ENCODE data around the gene NEUROG1.

NEUROG1 gene

DNA sequence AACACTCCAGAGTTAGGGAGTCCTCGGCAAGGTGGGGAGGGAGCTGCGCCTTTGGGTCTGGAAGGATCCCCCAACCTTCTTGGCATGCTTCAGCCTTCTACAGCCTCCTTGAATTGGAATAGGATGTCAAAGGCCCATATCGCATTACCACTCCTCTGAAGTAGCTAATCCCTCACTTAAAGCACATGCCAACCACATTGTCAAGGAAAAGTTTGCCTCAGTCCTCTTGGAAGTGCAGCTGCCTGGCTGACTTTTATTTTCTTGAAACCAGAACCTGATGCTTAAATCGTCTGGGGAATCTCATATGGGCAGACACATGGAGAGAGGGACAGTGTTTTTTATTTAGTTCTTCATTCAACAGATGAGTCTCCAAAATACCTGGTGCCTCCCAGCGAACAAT lies 28.6 kb upstream of the NEUROG1 start:
- no peak for DNase-seq (ENCODE audit: low read depth in 1 of 2, low spot score in 1 of 2)

DNA sequence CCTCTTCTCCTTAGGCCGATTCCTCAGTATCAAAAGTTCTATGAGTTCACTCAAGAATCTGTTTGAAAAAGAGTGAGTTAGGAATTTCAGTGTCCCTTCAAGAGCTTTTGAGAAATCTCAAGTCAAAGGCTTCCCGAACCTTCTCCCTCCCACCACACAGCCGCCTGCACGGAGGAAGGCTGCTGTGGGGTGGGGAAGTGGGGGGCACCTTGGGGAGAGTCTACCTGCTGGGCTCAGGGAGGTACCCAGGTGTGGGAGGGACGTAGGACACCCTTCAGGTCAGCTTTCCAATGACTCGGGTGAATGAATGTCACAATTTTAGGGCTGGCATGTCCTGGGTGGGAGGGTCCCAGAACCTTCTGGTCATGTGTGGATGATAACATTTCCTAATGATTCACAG lies 25.5 kb upstream of the NEUROG1 start:
- DNase-seq (ENCODE audit: low read depth in 1 of 2, low spot score in 1 of 2) = no peak

DNA sequence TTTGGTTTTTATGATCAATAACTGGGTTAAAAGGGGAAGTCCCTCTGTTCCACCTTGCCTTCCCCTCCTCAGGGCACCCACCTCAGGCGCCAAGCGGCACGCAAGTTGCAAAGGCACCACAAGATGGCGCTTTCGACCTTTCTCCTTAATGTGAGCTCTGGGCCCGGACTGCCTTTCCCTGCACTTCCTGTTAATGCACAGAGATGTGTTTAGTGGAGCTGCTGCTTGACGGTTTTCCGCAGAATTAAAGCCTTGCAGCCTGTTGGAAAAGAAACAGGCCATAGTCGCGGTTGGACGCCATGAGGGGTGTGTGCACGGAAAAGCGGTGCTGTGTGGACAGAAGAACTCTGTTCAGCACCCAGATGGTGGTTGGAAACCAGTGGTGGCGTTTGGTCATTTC lies 25.1 kb upstream of the NEUROG1 start:
- DNase-seq (ENCODE audit: low read depth in 1 of 2, low spot score in 1 of 2) = peak; percentile 32 to 59

DNA sequence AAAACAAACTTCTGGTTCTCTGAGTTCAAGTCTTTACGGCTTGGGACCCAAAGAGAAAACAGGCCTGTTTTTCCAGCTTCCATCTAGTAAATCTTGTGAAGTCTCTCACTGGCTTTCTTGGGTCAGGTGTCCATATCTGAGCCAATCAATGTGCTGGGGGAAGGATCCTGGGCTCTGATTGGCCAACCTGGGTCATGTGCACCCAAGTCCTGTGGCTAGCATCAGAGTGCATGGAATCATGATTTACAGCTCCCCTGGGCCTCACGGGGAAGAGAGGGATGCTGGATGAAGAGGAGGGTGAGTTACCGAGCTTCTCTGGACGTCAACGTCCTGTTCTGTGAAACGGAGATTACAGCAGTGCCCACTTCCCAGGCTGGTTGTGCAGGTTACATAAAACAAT lies 23.6 kb upstream of the NEUROG1 start:
- no peak for DNase-seq (ENCODE audit: low read depth in 1 of 2, low spot score in 1 of 2)

DNA sequence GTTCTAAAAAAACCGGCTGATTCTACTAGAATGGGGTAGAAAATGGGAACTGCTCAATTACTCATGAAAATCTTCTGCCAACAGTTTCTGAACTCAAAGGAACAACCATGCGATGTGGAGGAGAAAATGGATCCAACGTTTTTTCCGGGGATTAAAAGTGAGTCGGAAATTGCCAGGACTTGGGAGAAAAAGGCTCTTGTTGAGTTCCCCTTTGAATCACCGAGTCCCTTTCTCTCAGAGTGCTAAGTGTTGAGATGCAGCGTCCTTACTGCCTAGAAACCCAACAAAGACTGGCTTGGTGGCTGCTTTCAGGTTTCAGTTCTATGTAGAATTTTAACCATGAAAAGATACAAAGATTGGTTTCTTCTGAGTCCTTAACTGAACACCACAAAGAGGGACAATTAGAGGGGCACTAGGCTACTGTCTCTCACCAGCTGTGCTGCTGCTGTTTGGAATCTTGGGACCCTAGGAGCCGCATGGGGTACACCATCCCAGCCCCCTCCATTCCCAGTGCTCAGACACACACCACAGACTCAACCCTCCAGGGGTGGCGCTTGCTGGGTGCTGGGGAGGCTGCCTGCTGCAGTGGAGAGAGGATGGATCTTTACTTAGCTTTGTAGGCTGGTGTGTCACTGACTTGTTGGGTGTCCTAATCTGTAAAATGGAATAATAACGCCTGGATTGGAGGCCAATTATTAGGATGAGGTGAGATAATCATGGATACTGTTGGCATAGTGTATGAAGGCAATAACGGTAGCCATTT lies 21.5 kb upstream of the NEUROG1 start:
- no peak for DNase-seq (ENCODE audit: low read depth in 1 of 2, low spot score in 1 of 2)

DNA sequence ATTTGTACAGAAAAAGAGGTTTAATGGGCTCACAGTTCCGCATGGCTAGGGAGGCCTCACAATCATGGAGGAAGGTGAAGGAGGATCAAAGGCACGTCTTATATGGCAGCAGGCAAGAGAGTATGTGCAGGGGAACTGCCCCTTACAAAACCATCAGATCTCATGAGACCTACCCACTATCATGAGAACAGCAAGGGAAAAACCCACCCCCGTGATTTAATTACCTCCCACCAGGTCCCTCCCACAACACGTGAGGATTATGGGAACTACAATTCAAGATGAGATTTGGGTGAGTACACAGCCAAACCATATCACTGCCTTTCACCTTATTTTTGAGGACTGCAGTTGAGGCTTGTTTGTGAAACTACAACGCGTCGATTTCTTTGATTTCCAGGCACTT lies 20.9 kb upstream of the NEUROG1 start:
- no peak for DNase-seq (ENCODE audit: low read depth in 1 of 2, low spot score in 1 of 2)

DNA sequence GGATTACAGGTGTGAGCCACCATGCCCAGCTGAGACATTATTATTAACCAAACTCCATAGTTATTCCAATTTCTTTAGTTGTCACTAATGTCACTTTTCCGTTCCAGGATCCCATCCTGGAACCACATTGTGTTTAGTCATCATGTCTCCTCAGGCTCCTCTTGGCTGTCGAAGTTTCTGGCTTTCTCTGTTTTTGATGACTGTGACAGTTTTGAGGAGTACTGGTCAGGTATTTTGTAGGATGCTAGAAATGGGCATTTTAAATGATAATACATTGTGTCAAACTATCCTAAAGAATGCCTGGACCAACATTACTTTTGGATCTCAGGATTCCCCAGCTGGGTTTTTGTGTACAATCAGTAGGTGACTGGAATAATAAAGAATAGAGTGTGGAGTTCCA lies 19.8 kb upstream of the NEUROG1 start:
- DNase-seq (ENCODE audit: low read depth in 1 of 2, low spot score in 1 of 2) = no peak

DNA sequence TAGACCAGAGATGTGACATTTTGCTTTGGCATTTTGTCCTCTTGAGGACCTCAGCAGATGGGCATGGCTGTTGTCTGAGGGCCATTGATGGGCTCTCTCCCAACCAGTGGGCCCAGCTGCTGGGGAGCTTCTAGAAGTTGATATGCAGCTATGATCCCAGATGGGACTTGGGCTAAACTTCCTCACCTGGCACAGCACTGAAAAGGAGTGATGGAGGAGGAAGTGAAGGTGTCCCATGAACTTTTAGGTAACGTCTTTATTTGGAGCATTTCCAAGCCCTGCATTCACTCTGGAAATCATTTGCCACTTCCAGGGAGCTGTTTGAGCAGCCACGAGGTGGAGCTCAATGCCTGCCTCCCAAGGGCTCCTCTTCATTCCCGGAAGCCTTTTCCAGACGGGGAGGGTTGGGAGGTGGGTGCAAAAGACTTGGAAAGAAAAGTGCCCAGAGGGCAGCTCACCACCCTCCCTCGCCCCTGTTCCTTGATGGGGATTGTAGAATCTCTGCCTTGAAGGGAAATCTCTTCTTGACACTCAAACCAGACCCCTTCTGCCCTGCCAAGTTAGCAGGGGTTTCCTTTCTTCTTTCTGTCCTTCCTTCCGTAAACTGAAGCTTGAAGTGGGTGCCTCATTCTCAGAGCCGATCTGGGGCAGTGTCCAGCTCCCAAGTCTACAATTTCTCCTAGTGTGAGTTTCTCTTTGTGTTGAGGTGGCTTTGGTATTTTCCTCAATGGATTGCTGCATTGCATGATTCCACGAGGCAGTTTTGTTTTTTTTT lies 18.1 kb upstream of the NEUROG1 start:
- no peak for DNase-seq (ENCODE audit: low read depth in 1 of 2, low spot score in 1 of 2)

DNA sequence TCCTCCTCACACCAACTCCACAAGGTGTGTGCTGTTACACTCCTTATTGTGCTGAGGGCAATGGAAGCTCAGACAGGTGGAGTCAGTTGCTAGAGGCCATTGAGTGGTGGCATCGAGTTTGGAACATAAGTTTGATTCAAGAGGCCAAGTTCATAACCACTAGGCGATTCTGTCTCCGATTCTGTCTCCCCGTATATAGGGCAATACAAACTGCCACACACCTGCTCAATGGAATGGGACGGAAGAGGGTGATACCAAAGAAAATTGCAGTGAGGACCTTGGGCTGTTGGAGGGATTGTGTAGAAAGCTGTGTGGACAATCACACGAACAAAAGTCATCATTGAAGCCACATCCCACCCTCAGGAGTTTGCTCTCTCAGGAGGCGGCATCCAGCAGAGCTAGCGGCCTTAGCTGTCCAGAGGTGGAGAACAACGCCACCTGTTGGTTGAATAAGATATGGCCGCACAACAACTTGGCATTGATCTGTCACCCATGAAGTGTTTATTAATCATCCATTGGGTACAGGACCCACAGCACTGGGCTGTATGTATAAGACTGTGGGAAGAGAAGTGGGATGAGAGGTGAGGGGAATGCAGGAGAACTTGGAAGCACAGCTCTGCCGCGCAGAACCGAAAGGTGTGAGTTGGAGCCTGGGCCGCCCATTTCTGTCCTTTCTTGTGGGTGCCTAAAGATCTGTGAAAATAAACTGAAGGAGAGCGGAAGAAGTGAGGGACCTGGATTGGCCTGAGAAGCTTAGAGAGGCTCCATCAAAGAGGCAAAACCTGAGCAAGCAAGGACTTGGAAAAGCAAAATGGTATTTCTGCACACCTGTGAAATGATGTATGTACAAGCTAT lies 16.1 kb upstream of the NEUROG1 start:
- DNase-seq (ENCODE audit: low read depth in 1 of 2, low spot score in 1 of 2) = peak in 1 of 2 donors; percentile 36

DNA sequence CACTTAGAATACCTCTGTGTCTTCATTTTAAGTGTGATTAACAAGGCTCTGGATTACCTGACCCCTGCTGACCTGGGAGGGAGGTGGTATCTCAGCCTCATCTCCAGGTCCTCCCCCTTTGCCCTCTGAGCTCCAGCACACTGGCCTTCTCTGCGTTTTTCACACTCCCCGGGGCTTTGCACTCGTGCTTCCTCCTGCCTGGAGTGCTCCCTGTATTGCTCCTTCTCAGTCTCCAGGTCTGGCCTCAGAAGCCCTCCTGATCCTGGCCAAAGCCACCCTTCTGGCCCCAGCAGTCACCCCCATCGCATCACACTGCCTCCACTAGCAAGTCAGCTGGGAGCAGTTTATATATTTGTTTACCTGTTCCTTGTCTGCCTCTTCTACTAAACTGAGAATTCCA lies 13.6 kb upstream of the NEUROG1 start:
- no peak for DNase-seq (ENCODE audit: low read depth in 1 of 2, low spot score in 1 of 2)

DNA sequence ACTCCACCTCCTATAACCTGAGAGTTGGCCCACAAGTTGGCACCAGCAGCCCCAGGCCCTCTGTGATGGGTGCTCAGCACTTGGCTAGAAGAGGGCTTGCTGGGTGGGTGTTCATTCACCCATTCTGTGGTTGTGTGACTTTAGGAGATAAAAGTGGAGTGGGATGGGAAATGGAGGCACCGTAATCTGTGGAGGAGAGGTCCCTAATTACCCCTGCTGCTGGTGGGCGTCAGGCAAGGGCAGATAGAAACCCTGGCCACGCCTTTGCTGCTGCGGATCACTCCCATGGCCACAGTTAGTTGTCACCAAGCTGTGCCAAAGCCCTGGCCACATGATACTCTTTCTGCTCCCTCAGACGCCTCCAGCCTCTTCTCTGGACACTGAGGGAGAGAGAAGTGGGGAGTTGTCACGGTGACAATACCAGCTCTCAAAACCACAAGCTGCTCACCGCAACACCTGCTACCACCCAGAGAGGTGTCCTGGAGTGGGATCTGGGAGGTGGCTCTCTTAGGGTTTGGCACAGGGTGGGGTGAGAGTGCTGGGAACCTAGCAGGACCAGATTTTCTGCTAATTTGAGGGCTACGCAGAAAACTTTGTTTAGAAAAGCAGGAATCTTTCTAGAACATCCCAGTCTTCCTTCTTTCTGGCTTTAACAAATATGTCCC lies 12.0 kb upstream of the NEUROG1 start:
- no peak for DNase-seq (ENCODE audit: low read depth in 1 of 2, low spot score in 1 of 2)

DNA sequence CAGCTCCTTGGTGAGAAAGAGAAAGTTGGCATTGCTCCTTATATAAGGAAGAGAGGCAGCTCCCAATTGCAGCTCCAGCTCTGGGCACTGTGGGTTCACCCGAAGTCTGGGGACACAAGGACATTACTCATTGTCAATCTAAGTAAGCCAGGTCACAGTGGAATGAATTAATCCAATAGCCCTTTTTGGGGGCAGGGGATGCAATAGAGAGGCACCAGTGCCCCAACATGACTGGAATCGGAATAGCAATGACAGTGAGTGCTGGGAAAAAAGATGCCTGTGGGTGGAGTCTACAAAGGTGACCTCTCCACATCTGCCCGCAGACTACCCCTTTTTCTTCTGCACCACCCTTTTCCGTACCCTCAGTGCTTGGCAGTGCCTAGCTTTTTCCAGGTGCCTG lies 11.1 kb upstream of the NEUROG1 start:
- no peak for DNase-seq (ENCODE audit: low read depth in 1 of 2, low spot score in 1 of 2)

DNA sequence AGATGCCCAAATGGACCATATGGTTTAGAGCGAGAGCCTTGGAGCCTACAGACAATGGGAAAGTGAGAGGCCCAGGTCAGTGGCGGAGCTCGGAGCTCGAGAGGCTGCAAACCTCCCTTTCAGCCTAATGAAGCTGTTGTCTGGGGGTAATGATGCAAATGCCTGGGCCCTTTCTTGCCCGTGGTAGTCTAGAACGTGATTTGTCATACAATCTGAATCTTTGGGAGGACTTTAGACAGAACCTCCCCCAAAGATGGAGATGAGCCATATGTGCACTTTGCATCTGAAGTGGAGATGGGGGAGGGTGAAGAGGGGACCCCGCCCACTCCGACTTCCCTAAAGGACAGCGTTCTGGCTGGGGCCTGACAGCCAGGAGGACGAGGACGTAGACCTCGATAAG lies 10.3 kb upstream of the NEUROG1 start:
- DNase-seq (ENCODE audit: low read depth in 1 of 2, low spot score in 1 of 2) = no peak

DNA sequence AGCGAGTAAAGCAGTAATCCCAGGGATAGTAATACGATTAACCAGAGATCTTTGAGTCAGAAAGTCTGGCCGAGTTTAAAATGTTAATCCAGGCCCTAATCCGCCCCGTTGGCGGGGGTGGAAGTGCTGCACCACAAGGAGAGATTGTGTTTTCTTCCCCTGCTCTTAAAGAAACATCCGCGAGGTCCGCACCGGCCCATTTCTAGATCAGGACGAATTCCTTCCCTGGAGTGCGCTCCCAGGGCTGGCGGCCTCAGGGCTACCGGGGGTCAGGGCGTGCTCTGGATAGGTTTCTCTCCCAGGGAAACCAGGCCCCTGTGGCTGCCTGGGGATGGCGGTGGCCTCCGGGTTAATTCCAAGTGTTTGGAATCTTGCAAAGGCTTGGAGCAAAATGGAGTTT lies 9.3 kb upstream of the NEUROG1 start:
- DNase-seq (ENCODE audit: low read depth in 1 of 2, low spot score in 1 of 2) = no peak

DNA sequence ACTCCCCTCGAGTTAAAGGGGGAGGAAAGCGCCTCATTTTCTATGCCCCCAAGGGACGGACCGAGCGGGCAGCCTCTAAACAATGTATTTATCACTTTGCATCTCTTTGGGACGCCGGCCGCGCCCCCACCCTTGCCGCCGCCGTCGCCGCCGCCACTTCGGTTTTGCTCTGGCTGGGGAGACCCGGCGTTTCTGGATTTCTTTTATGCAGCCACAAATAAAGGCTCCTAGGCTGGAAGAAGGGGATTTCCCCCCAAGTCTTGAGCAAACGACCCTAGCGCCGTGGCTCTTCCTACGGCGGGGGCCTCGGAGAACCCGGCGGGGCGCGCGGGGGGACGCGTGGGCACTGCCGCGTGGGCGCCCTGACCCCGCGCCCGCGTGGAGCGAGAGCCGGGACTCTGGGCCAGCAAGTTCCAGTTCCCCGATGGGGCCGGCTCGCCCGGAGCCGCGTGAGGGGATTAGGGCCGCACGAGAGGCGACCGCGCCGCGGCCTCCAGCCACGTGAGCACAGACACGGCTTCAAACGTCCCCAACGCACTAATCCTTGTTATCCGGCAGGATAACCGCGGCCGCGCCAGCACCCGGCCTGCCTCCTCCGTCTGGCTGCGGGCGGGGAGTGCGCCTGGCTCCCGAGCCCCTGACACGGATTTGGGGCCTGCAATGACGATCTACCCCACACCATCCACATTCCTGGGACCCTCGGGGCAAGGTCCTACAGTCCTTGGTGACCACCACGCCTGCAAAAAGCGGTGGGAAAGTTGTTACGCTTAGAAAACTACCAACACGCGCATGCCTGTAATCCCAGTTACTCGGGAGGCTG lies 7.9 kb upstream of the NEUROG1 start:
- no peak for DNase-seq (ENCODE audit: low read depth in 1 of 2, low spot score in 1 of 2)

DNA sequence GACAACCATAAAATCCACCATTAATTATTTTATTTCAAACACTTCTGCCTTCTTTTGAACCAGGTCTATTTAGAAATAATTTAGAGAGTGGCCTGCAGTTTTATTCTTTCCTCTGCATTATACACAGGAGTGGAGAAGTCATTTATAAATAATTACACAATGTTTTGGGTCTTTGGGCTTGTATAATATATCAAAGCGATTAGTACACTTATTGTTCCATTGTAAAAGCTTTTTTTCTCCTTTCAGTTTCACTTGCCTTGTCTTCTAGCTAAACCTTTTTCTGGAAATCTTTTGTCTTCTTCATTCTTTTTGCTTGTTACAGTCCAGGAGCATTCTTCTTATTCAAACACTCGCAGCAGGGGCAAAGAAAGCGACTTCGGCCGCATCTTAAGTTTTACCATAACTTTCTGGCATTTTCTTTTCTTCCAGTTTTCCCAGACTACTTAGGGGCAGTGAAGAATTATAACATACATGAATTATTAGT lies 7.3 kb upstream of the NEUROG1 start:
- no peak for DNase-seq (ENCODE audit: low read depth in 1 of 2, low spot score in 1 of 2)

DNA sequence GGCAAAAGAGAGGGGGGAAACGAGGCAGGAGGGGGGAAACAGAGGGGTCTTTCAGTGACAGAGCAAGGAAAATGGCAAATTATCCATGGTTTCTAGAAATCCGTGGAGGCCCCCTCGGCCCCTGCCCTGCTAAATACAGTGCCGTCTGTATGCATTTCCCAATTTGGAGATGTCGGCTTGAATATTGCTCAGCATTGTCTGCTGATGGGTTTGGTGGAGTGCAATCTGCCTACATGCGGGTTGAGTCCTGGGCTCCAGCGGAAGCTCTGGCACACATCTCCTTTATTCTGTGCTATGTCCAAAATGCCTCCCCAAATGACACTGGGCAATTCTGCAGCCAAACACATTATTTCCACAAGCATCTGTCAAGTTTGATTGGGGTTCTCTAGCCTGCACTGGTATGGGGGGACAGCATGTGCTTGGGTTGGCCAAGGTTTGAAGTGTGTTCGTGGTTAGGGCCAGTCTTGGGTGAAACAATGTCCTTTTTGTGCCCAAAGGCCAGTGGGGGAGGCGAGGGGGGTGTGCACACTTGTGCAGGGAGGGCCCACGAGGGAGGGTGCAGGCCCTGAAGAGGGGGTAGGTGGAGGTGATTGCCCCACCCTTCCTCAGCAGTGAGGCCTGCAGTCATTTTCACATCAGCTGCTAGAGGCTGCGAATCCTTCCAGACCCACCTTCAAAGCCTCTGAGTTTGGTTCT lies 6.2 kb upstream of the NEUROG1 start:
- no peak for DNase-seq (ENCODE audit: low read depth in 1 of 2, low spot score in 1 of 2)

DNA sequence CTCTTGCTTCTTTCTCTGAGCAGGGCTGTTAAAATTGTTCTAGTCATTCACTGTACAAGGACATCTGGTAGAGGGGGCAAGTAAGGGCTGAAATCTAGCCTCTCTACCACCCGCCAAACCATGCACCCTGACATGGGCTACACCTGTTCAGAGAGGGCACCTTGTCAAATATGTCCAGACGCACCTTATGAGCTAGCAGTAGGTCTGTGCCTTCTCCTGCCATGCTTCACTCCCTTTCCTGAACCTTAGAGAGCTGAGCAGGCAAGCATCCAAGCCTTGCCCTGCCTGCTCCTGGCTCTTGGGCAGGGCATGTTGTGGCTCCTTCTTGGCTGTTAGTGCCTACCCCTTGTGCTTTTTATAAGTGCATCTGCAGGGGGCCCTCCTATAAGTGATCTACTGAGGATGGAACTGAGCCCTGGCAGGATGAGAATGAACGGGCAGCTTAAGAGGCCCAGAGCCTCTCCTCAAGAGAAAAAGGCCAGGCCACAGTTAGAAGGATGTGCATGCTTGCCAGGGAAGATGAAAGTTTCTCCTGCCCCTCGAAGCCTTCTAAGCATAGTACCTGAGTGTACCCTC lies 3.8 kb upstream of the NEUROG1 start:
- no peak for DNase-seq (ENCODE audit: low read depth in 1 of 2, low spot score in 1 of 2)

DNA sequence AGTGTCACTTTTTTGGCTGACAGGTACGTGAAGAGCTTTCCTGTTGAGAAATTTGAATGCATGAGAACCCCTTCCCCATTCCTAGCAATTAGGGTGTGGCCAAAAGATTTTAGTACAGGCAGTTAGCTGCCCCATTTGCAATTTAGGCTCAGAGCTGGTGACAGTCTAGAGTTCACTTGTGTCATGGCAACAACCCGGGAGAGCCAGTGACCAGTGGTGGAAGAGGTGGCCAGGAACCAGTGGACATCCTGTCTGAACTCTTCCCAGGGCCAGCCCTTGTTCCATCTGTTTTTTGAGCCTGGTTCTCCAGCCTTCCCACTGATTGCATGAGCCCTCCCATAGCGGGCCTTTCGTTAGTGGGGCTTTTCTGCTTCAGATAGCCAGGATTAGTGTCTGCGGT lies 2.5 kb upstream of the NEUROG1 start:
- DNase-seq (ENCODE audit: low read depth in 1 of 2, low spot score in 1 of 2) = no peak

Data from activated CD4-positive, alpha-beta T cell treated with anti-CD3 and anti-CD28 coated beads, Interleukin-2, amount 50 U/mL, for 24 hours (primary cell).